Hypothalamus (tissue), 51 donors: ENCODE results near the gene RAB40C.

Source experiments
- DNase-seq, 51 donors: peaks; one replicate each; lab custom pipeline; 2025; lab: John Stamatoyannopoulos, UW

Gene RAB40C

GRCh38 chr16:608019-608418 is 18.2 kb downstream of the RAB40C start:
- no peak for DNase-seq

GRCh38 chr16:609316-609715 is 19.4 kb downstream of the RAB40C start:
- no peak for DNase-seq

DNA sequence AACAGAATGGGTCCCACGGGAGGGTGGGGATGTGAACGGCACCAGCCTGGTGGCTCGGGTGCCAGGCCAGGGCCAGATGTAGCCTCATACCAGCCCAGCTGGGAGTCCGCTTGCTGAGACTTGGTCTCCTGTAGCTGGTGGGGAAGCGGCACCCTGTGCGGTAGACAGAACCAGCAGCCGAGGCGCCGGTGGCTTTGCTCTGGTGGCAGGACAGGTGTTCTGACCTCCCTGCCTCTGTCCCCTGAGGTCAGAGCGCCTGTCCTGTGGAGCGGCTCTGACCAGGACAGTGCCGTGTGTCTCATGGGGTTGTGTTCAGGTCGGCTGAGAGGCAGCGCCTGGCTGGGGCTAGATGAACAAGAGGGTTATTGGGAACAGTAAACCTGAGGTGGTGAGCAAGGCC is 20.1 kb downstream of the RAB40C start:
- DNase-seq: no peak

- DNase-seq: peak in 38 of 51 donors; percentile 10 to 79 (median 54)
These were observed 20.9 kb downstream of the RAB40C start for GRCh38 chr16:610513-611381.

GRCh38 chr16:615122-615521 is 25.3 kb downstream of the RAB40C start:
- no peak for DNase-seq

GRCh38 chr16:616733-617586 is 27.1 kb downstream of the RAB40C start:
- no peak for DNase-seq

GRCh38 chr16:617855-618254 is 28.0 kb downstream of the RAB40C start:
- no peak for DNase-seq

- DNase-seq: no peak
These were observed 29.7 kb downstream of the RAB40C start for GRCh38 chr16:619476-620100.

DNA sequence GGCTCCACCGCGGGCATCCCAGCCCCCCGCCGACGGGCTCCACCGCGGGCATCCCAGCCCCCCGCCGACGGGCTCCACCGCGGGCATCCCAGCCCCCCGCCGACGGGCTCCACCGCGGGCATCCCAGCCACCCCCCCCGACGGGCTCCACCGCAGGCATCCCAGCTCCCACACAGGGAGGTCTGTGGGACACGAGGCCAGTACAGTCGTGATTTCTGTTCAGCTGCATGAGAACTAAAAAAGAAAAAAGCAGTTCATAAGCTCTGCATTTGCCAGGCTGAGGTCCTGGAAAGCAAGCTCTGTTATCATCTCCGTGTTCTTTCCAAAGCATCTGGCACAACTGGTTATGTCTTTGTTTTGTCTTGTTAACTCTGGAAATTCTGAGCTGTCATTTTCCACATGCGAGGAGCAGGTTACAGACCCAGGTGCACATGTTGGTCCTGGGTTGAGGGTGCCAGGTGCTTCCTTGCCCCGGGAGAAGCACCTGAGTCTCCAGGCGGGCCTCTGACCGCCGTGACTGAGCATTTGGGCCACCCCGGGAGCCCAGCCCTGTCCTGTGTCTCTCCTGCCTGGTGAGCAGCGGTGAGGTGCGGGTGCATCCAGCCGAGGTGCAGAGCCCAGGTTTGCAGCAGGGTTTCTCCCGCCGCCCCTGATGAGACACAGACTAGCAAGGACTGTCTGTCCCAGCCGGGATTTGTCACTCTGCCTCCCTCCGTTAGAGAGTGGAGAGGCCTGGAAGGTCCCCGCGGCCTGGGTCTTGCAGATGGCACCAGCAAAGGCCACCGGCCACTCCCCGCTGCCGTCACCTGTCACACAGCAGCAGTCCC is 31.0 kb downstream of the RAB40C start:
- no peak for DNase-seq

- peak in 1 of 51 donors; percentile 54 for DNase-seq
These were observed 31.8 kb downstream of the RAB40C start for GRCh38 chr16:621526-622105.

- no peak for DNase-seq
These were observed 33.0 kb downstream of the RAB40C start for GRCh38 chr16:622920-623280.

GRCh38 chr16:624526-625070 is 34.7 kb downstream of the RAB40C start:
- DNase-seq: peak in 2 of 51 donors; percentile 23 to 49

DNA sequence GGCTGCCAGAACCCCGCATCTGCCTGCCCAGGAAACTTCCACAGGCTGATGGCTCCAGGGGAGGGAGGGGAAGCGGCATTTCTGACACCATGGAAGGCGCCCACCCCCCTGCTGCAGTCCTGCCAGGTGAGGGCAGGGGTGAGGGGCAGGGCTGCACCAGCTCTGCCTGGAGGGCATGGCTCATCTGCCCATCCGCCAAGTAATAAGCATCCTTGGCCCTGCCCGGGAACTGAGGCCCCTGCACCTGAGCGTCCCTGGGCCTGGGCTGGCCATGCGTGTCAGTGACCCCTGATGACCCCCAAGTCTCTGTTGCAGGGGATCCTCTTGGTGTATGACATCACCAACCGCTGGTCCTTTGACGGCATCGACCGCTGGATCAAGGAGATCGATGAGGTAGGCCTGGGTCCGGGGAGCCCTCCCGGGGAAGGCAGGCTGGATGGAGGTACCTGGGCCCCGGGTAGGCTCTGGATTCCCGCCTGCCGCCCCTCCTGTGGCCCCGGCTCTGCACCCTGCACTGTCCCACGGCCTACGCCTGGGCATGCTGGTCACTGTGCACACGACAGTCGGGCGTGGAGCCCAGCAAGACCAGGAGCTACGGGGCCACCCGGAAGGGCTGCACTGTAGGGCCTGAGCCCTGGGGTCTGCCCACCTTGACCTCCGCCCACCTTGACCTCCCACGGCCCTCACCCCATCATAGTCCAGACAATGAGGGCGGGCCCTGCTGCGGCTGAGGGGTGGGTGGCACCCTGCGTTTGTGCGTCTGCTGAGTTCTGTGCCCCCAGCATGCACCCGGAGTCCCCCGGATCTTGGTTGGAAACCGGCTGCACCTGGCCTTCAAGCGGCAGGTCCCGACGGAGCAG is 35.5 kb downstream of the RAB40C start:
- DNase-seq: no peak

- DNase-seq: no peak
These were observed 36.3 kb downstream of the RAB40C start for GRCh38 chr16:625977-626765.

- peak in 5 of 51 donors; percentile 17 to 69 (median 32) for DNase-seq
These were observed 37.1 kb downstream of the RAB40C start for GRCh38 chr16:626787-627453.

DNA sequence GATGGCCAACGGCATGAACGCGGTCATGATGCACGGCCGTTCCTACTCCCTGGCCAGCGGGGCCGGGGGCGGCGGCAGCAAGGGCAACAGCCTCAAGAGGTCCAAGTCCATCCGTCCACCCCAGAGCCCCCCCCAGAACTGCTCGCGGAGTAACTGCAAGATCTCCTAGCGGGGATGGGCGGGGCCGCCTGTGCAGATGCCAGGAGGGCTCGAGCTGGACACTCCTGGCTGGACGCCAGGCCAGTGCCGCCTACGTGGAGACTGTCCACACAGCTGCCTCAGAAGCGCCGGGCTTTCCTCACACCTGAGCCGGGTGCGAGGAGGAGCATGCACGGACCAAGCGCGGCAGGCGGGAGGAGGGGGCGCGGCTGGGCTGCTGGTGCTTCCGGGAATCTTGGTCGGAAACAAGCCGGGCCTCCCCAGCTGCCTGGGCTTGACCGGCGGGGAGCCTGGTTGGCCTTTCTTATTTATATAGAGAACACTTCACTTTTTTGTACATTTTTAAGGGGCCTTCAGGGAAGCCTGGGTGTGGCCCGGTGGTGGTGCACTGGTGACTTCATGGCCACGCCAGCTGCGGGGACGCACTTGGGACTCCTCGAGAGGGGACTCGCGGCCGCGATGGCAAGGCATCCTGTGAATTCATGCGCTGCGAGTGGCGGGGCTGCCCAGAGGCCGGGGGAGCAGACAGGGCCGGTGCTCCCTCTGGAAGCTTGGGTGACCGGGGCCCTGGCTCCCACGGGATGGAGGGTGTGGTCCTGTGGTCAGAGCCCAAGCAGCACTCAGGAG is 37.8 kb downstream of the RAB40C start:
- DNase-seq: no peak
